NCI-H2029 (cell line): Measurements from ENCODE around the gene TAF11L3.
"Not testable (repeated sequence)": the region's sequence is repeated elsewhere in the genome, so short reads cannot be mapped to it uniquely, and the experiment has no call there.

Experiments
- DNase-seq: peaks from one replicate; lab custom pipeline; 2025; lab: John Stamatoyannopoulos, UW

TAF11L3 gene

GRCh38 chr5:17518067-17518466 is at the start of gene TAF11L3:
Gene TAF11L3 (plus strand): TSS chr5:17518367.
- DNase-seq, result not testable (repeated sequence)

GRCh38 chr5:17470064-17470463 is 48.1 kb upstream of the TAF11L3 start:
- no peak for DNase-seq

- not testable (repeated sequence) for DNase-seq
Observed at GRCh38 chr5:17475064-17475463, 43.1 kb upstream of the TAF11L3 start.

GRCh38 chr5:17477043-17477442 is 41.1 kb upstream of the TAF11L3 start:
- DNase-seq, result no peak

- DNase-seq, result no peak
Observed at GRCh38 chr5:17477573-17478265, 40.4 kb upstream of the TAF11L3 start.

- no peak for DNase-seq
Observed at GRCh38 chr5:17481378-17481777, 36.8 kb upstream of the TAF11L3 start.

GRCh38 chr5:17482790-17483189 is 35.4 kb upstream of the TAF11L3 start:
- no peak for DNase-seq

- DNase-seq, result not testable (repeated sequence)
Observed at GRCh38 chr5:17486464-17487173, 31.5 kb upstream of the TAF11L3 start.

GRCh38 chr5:17487174-17487512 is 31.0 kb upstream of the TAF11L3 start:
- no peak for DNase-seq

- not testable (repeated sequence) for DNase-seq
Observed at GRCh38 chr5:17491257-17491656, 26.9 kb upstream of the TAF11L3 start.

GRCh38 chr5:17492770-17493169 is 25.4 kb upstream of the TAF11L3 start:
- no peak for DNase-seq

- no peak for DNase-seq
Observed at GRCh38 chr5:17497446-17497845, 20.7 kb upstream of the TAF11L3 start.

GRCh38 chr5:17497931-17498330 is 20.2 kb upstream of the TAF11L3 start, which contains the start of gene TAF11L2:
Gene TAF11L2 (plus strand): TSS chr5:17498231.
- not testable (repeated sequence) for DNase-seq

- DNase-seq, result no peak
Observed at GRCh38 chr5:17511775-17512325, 6.3 kb upstream of the TAF11L3 start.

- DNase-seq, result not testable (repeated sequence)
Observed at GRCh38 chr5:17517526-17517925, 641 bp upstream of the TAF11L3 start.

- not testable (repeated sequence) for DNase-seq
Observed at GRCh38 chr5:17519508-17519907, 1.3 kb downstream of the TAF11L3 start.

GRCh38 chr5:17521501-17521900 is 3.3 kb downstream of the TAF11L3 start, which contains the start of gene TAF11L4:
Gene TAF11L4 (plus strand): TSS chr5:17521801.
- DNase-seq, result not testable (repeated sequence)

- DNase-seq, result not testable (repeated sequence)
Observed at GRCh38 chr5:17524935-17525334, 6.8 kb downstream of the TAF11L3 start, which contains the start of gene TAF11L5. Gene TAF11L5 (plus strand): TSS chr5:17525235.

- not testable (repeated sequence) for DNase-seq
Observed at GRCh38 chr5:17526504-17526903, 8.3 kb downstream of the TAF11L3 start.

GRCh38 chr5:17528369-17528768 is 10.2 kb downstream of the TAF11L3 start, which contains the start of gene TAF11L6:
Gene TAF11L6 (plus strand): TSS chr5:17528669.
- not testable (repeated sequence) for DNase-seq
